B cell (primary cell): ENCODE data around the gene ZBTB44. TPM values are rescaled to one million over a fixed set of nuclear protein-coding genes. Genes with fewer than 3 reads are reported as not detected.
"Not testable (repeated sequence)": the region's sequence is repeated elsewhere in the genome, so short reads cannot be mapped to it uniquely, and the experiment has no call there.

Experiments used
- ATAC-seq: fragments of 200-7000 bp; cut with Tn5 transposase; one replicate; pipeline ENCODE4 v1.10.0; 2021; ENCODE audit warnings: low read depth, mild to moderate bottlenecking, moderate number of reproducible peaks, moderate library complexity
- CTCF ChIA-PET: fragments of 350-600 bp; sonication (Branson Sonifier 250); formaldehyde crosslinking; loops from one replicate; lab custom pipeline; 2021; ENCODE audit warnings: antibody characterized with exemption, inconsistent platforms; lab: Charles Lee
- POLR2A ChIA-PET: fragments of 350-600 bp; sonication (Branson Sonifier 250); formaldehyde crosslinking; loops from one replicate; lab custom pipeline; 2021; ENCODE audit warnings: antibody characterized with exemption; lab: Charles Lee
- DNase-seq: peaks from one replicate; pipeline ENCODE4 v3.0.0; 2013
- H2AFZ ChIP-seq: 2 replicates; pipeline ENCODE4 v1.6.1; 2012; ENCODE audit warnings: mild to moderate bottlenecking, low read depth, low read length; ENCODE audit not compliant: insufficient read depth, poor library complexity, severe bottlenecking
- H3K27ac ChIP-seq, 2 donors: 1 replicate in 1 of 2; 2 replicates in 1 of 2; pipeline ENCODE4 v1.5.1; 2012 to 2013; ENCODE audit warnings: low read length in 2 of 2, mild to moderate bottlenecking in 2 of 2, moderate library complexity in 1 of 2
- H3K27me3 ChIP-seq, 4 experiments: fragments of 200-600 bp in 1 of 4; sonication (generic) in 1 of 4; replicated peaks in 1 of 4; 1 replicate in 2 of 4; 2 replicates in 2 of 4; pipeline versions ENCODE4 v1.6.1 to v1.7.0; 2013 to 2016; ENCODE audit warnings: low read length in 3 of 4, mild to moderate bottlenecking in 2 of 4, mixed read lengths in 1 of 4, moderate library complexity in 1 of 4; ENCODE audit not compliant: insufficient read depth in 4 of 4, control insufficient read depth in 3 of 4; ENCODE audit errors: control extremely low read depth in 1 of 4
- H3K36me3 ChIP-seq, 2 experiments: replicated peaks in 1 of 2; 1 replicate in 1 of 2; 2 replicates in 1 of 2; pipeline versions ENCODE4 v1.6.1 to v1.7.1; 2013; ENCODE audit warnings: low read length in 1 of 2; ENCODE audit not compliant: insufficient read depth in 2 of 2, control insufficient read depth in 1 of 2; ENCODE audit errors: control extremely low read depth in 1 of 2, extremely low read depth in 1 of 2
- H3K4me1 ChIP-seq, 2 donors: fragments of 200-600 bp in 1 of 2; sonication (generic) in 1 of 2; 1 replicate in 1 of 2; 2 replicates in 1 of 2; pipeline versions ENCODE4 v1.5.1 to v1.6.1; 2013 to 2017; ENCODE audit warnings: low read length in 2 of 2; ENCODE audit not compliant: control insufficient read depth in 2 of 2, insufficient read depth in 2 of 2
- H3K4me2 ChIP-seq: replicated peaks from 2 replicates; pipeline ENCODE3; 2012; ENCODE audit warnings: mild to moderate bottlenecking, low read depth, low read length; ENCODE audit not compliant: poor library complexity, severe bottlenecking
- H3K4me3 ChIP-seq, 5 experiments: fragments of 200-600 bp in 1 of 5; sonication (generic) in 1 of 5; 1 replicate in 3 of 5; 2 replicates in 2 of 5; pipeline versions ENCODE4 v1.5.1 to v1.7.0; 2011 to 2016; ENCODE audit warnings: low read length in 4 of 5, mild to moderate bottlenecking in 4 of 5, low read depth in 2 of 5, control low read depth in 1 of 5, moderate library complexity in 1 of 5; ENCODE audit not compliant: insufficient read depth in 1 of 5; ENCODE audit errors: control extremely low read depth in 1 of 5, extremely low read depth in 1 of 5
- H3K79me2 ChIP-seq: fragments of 200-600 bp; sonication (generic); one replicate; pipeline ENCODE4 v1.6.0; 2016; ENCODE audit warnings: low read length; ENCODE audit not compliant: control insufficient read depth, insufficient read depth
- H3K9ac ChIP-seq: fragments of 200-600 bp; sonication (generic); 2 replicates; pipeline ENCODE4 v1.6.1; 2017; ENCODE audit warnings: mild to moderate bottlenecking, low read length, moderate library complexity
- H3K9me3 ChIP-seq, 3 donors: one replicate each; pipeline versions ENCODE4 v1.6.1 to v1.7.1; 2013; ENCODE audit warnings: low read length in 2 of 3; ENCODE audit not compliant: control insufficient read depth in 2 of 3, insufficient read depth in 1 of 3; ENCODE audit errors: control extremely low read depth in 1 of 3
- H4K20me1 ChIP-seq: 2 replicates; pipeline ENCODE4 v1.6.0; 2012; ENCODE audit warnings: mild to moderate bottlenecking, low read length; ENCODE audit not compliant: insufficient read depth, control insufficient read depth, poor library complexity, severe bottlenecking
- H3K27ac Mint-ChIP-seq: one replicate; pipeline ENCODE4 v1.8.0; 2021; ENCODE audit warnings: mixed read lengths
- H3K27me3 Mint-ChIP-seq: one replicate; pipeline ENCODE4 v1.8.0; 2021; ENCODE audit warnings: mixed read lengths
- H3K4me1 Mint-ChIP-seq: one replicate; pipeline ENCODE4 v1.8.0; 2021; ENCODE audit warnings: mixed read lengths
- H3K4me3 Mint-ChIP-seq: one replicate; pipeline ENCODE4 v1.8.0; 2021; ENCODE audit warnings: mixed read lengths
- H3K9me3 Mint-ChIP-seq: one replicate; pipeline ENCODE4 v1.8.0; 2022; ENCODE audit warnings: mixed read lengths; ENCODE audit not compliant: insufficient read depth
- EZH2 ChIP-seq: IDR thresholded peaks from 2 replicates; pipeline ENCODE4 v1.6.1; 2012; ENCODE audit warnings: borderline replicate concordance, low read depth, mild to moderate bottlenecking, moderate library complexity, low read length; ENCODE audit not compliant: insufficient read depth, poor library complexity, severe bottlenecking
- WGBS: methylation state at CpG from one replicate; pipeline ENCODE4 v1.1.5; 2013; ENCODE audit warnings: missing lambda C conversion rate; ENCODE audit not compliant: insufficient coverage; 5-methylcytosine and 5-hydroxymethylcytosine counted together
- intact Hi-C: fragments of 100-400 bp; cut with micrococcal nuclease; formaldehyde crosslinking; loops from one replicate; pipeline ENCODE4 v1.10.0; 2022
- polyA plus RNA-seq: library from polyadenylated mRNA; depleted of rRNA; stranded (reverse); fragments of >200 nt; gene quantifications from 2 replicates; pipeline ENCODE4 v1.2.3, GENCODE V29; 2012
- total RNA-seq, 2 donors: library from RNA; stranded (reverse); fragments of 120-200 nt in 1 of 2; gene quantifications; 1 replicate in 1 of 2; 2 replicates in 1 of 2; pipeline versions ENCODE4 v1.2.3 to v1.2.4, GENCODE V29; 2013 to 2022
- TF ChIP-seq, protein P1 (sequence below): fragments of 200-600 bp; IDR thresholded peaks from one replicate; pipeline ENCODE4 v1.8.0; 2022; ENCODE audit warnings: antibody characterized with exemption, mild to moderate bottlenecking

ZBTB44 gene
- total and polyA plus RNA-seq, 2 donors (not counting 1 experiment from before 2014, with no cell fraction given): 23.3 to 89.4 TPM

DNA sequence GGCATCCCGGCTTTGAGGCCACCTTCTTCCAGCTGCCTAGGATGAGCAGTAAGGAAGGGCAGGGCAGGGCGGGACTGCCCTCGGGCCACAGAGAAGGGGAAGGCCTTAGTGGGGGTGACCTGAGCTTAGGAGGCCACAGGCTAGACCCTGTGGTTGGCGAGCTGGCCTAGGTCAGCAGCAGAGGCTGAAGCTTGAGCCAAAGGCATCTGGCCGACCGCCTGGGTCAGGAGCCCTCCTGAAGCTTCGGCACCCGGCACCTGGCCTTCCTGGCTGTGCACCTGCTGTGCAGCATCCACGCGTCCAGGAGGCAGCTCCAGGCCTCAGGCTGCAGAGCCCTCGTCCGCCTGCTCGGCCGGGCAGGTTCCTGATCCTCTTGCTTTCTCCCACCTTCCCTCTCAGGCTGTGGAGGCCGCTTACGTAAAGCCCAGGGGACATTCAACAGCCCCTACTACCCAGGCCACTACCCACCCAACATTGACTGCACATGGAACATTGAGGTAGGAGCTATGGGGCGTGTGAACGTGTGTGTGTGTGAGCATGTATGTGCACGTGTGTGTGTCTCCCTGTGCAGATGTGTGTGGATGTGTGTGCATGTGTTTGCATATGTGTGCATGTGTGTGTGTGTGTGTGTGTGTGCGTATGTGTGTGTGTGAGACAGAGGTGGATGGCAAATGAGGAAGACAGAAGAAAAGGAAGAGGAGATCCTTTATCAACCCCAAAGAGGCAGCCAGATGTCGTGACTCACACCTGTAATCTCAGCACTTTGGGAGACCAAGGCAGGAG is 120.3 kb downstream of the ZBTB44 start:
- Mint-ChIP-seq H3K27ac (no peak overlapping the region), H3K4me1 (peaks cover 2% of the 10 kb centered on the region), H3K9me3 (no peaks in the 10 kb centered on the region), H3K27me3 (no peaks in the 10 kb centered on the region), H3K4me3 (no peak overlapping the region)
- Histone ChIP-seq H4K20me1 (no peaks in the 10 kb centered on the region), H3K4me2 (no peak overlapping the region), H3K9ac (no peak overlapping the region), H3K36me3 (peaks cover 1 to 61% of the 10 kb centered on the region in 2 experiments), H3K4me1 (no peaks in the 10 kb centered on the region), H3K9me3 (peaks cover 0 to 3% (median 0%) of the 10 kb centered on the region in 3 donors), H3K79me2 (no peaks in the 10 kb centered on the region), H3K27ac (no peak overlapping the region), H2AFZ (no peak overlapping the region), H3K27me3 (no peaks in the 10 kb centered on the region), H3K4me3 (no peak overlapping the region)
- ATAC-seq (no peak), DNase-seq (no peak)
- intact Hi-C loops: no loop called here
- ChIA-PET CTCF (interaction anchor here (1.5 kb wide), 1 partner anchor 18 kb away, joined by 3 read pairs; no protein-coding TSS in a partner anchor), POLR2A (no interaction called here)
- no peak for TF ChIP-seq EZH2
- TF ChIP-seq, protein P1, sequence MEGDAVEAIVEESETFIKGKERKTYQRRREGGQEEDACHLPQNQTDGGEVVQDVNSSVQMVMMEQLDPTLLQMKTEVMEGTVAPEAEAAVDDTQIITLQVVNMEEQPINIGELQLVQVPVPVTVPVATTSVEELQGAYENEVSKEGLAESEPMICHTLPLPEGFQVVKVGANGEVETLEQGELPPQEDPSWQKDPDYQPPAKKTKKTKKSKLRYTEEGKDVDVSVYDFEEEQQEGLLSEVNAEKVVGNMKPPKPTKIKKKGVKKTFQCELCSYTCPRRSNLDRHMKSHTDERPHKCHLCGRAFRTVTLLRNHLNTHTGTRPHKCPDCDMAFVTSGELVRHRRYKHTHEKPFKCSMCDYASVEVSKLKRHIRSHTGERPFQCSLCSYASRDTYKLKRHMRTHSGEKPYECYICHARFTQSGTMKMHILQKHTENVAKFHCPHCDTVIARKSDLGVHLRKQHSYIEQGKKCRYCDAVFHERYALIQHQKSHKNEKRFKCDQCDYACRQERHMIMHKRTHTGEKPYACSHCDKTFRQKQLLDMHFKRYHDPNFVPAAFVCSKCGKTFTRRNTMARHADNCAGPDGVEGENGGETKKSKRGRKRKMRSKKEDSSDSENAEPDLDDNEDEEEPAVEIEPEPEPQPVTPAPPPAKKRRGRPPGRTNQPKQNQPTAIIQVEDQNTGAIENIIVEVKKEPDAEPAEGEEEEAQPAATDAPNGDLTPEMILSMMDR: no peak
- 95% methylated on average over 17 of the region's 21 CpGs for WGBS

DNA sequence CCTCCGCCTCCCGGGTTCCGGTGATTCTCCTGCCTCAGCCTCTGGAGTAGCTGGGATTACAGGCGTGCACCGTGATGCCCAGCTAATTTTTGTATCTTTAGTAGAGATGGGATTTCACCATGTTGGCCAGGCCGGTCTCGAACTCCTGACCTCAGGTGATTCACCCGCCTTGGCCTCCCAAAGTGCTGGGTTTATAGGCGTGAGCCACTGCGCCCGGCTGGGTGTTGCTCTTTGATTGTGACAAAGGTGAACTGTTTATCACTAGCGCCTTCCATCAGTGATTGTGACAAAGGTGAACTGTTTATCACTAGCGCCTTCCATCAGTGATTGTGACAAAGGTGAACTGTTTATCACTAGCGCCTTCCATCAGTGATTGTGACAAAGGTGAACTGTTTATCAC is 121.2 kb downstream of the ZBTB44 start:
- H3K27me3 Mint-ChIP-seq, H3K4me1 Mint-ChIP-seq, H3K79me2 ChIP-seq, intact Hi-C loops, H3K27ac Mint-ChIP-seq, H3K4me3 ChIP-seq, H3K9me3 Mint-ChIP-seq, ATAC-seq, H3K4me3 Mint-ChIP-seq, H3K9me3 ChIP-seq, H3K4me2 ChIP-seq, DNase-seq, H3K27ac ChIP-seq, POLR2A ChIA-PET, CTCF ChIA-PET, H3K27me3 ChIP-seq, H3K4me1 ChIP-seq, H3K9ac ChIP-seq, H4K20me1 ChIP-seq, H2AFZ ChIP-seq: not testable (repeated sequence)
- WGBS: 97% methylated on average over 6 of the region's 14 CpGs
- H3K36me3 ChIP-seq: peaks cover 1 to 60% of the 10 kb centered on the region in 2 experiments
